HepG2 (cell line): ENCODE results near the gene EP300. TPM values are rescaled to one million over a fixed set of nuclear protein-coding genes. Genes with fewer than 3 reads are reported as not detected.

Source experiments
- ATF7 ChIP-seq, 2 experiments: fragments of 450-650 bp in 1 of 2; sonication (generic) in 1 of 2; formaldehyde crosslinking in 1 of 2; IDR thresholded peaks; 2 replicates each; pipeline versions ENCODE4 v1.4.0 to v1.6.1; 2016 to 2020; ENCODE audit warnings: antibody characterized with exemption in 1 of 2, mild to moderate bottlenecking in 1 of 2, missing genetic modification reagents in 1 of 2
- CENPBD1 ChIP-seq: sonication (generic); formaldehyde crosslinking; IDR thresholded peaks from 2 replicates; pipeline ENCODE4 v1.8.0; 2022; ENCODE audit warnings: missing genetic modification reagents, low read depth, mild to moderate bottlenecking, borderline replicate concordance
- DNMT3B ChIP-seq: conservative IDR thresholded peaks from 2 replicates; pipeline ENCODE4 v1.6.1; 2016; ENCODE audit warnings: missing biosample characterization, control low read depth
- GZF1 ChIP-seq: sonication (generic); formaldehyde crosslinking; IDR thresholded peaks from 2 replicates; pipeline ENCODE4 v1.5.1; 2020; ENCODE audit warnings: mild to moderate bottlenecking, missing genetic modification reagents
- HOXA3 ChIP-seq: sonication (generic); formaldehyde crosslinking; IDR thresholded peaks from 2 replicates; pipeline ENCODE4 v1.5.0; 2020; ENCODE audit warnings: missing genetic modification reagents
- MAFG ChIP-seq: sonication (generic); formaldehyde crosslinking; IDR thresholded peaks from 2 replicates; pipeline ENCODE4 v1.5.1; 2020; ENCODE audit warnings: mild to moderate bottlenecking, missing genetic modification reagents
- MED1 ChIP-seq: sonication (generic); formaldehyde crosslinking; IDR thresholded peaks from 2 replicates; pipeline ENCODE4 v1.4.0; 2020; ENCODE audit warnings: missing genetic modification reagents
- NPAS2 ChIP-seq: sonication (generic); formaldehyde crosslinking; IDR thresholded peaks from 2 replicates; pipeline ENCODE4 v1.8.0; 2022; ENCODE audit warnings: mild to moderate bottlenecking, missing genetic modification reagents, borderline replicate concordance
- RNF219 ChIP-seq: sonication (generic); formaldehyde crosslinking; IDR thresholded peaks from 2 replicates; pipeline ENCODE4 v1.5.0; 2020; ENCODE audit warnings: mild to moderate bottlenecking, missing genetic modification reagents
- SCMH1 ChIP-seq: sonication (generic); formaldehyde crosslinking; IDR thresholded peaks from 2 replicates; pipeline ENCODE4 v1.9.0; 2021; ENCODE audit warnings: missing genetic modification reagents, mild to moderate bottlenecking, borderline replicate concordance
- SRSF4 ChIP-seq: fragments of 200-400 bp; formaldehyde crosslinking; IDR thresholded peaks from one replicate; pipeline ENCODE4 v1.6.1; 2018; ENCODE audit warnings: mild to moderate bottlenecking, low read depth, low read length, moderate library complexity; ENCODE audit not compliant: poor library complexity, severe bottlenecking
- TFDP1 ChIP-seq: IDR thresholded peaks from 2 replicates; pipeline ENCODE4 v1.6.1; 2016; ENCODE audit warnings: missing compliant biosample characterization, missing genetic modification reagents, borderline replicate concordance
- WIZ ChIP-seq: sonication (generic); formaldehyde crosslinking; IDR thresholded peaks from 2 replicates; pipeline ENCODE4 v1.5.1; 2020; ENCODE audit warnings: mild to moderate bottlenecking, missing genetic modification reagents
- ZBED4 ChIP-seq: sonication (generic); formaldehyde crosslinking; IDR thresholded peaks from 2 replicates; pipeline ENCODE4 v1.4.0; 2020; ENCODE audit warnings: missing genetic modification reagents, borderline replicate concordance
- ZBTB25 ChIP-seq: IDR thresholded peaks from 2 replicates; pipeline ENCODE4 v1.6.1; 2018; ENCODE audit warnings: missing genetic modification reagents
- ZFP82 ChIP-seq: sonication (generic); formaldehyde crosslinking; IDR thresholded peaks from 2 replicates; pipeline ENCODE4 v1.5.1; 2020; ENCODE audit warnings: mild to moderate bottlenecking, missing genetic modification reagents, borderline replicate concordance
- ZIK1 ChIP-seq: sonication (generic); formaldehyde crosslinking; IDR thresholded peaks from 2 replicates; pipeline ENCODE4 v1.5.0; 2020; ENCODE audit warnings: mild to moderate bottlenecking, low read depth, missing genetic modification reagents, borderline replicate concordance
- ZNF747 ChIP-seq: sonication (generic); formaldehyde crosslinking; IDR thresholded peaks from 2 replicates; pipeline ENCODE4 v1.8.1; 2023; ENCODE audit warnings: missing genetic modification reagents, mild to moderate bottlenecking, borderline replicate concordance
- ZNF792 ChIP-seq: IDR thresholded peaks from 2 replicates; pipeline ENCODE4 v1.6.1; 2016
- polyA plus RNA-seq, 8 experiments: library from polyadenylated mRNA; depleted of rRNA in 3 of 8; stranded (reverse) in 7 of 8; unstranded in 1 of 8; fragments of >200 nt; fragmentation: Illumina TruSeq in 4 of 8; extraction: Trizol in 4 of 8; gene quantifications; 2 replicates each; pipeline versions ENCODE4 v1.2.1 to v1.2.3, GENCODE V29; 2011 to 2016; ENCODE audit warnings: low read depth in 4 of 8, missing spikeins in 1 of 8, mixed read lengths in 1 of 8; ENCODE audit not compliant: insufficient read depth in 1 of 8
- total RNA-seq, 5 experiments: library from RNA; depleted of rRNA; stranded (reverse); fragments of >200 nt; fragmentation: Illumina TruSeq; extraction: Trizol; gene quantifications; 2 replicates each; pipeline ENCODE4 v1.2.3, GENCODE V29; 2016; ENCODE audit warnings: low read depth in 1 of 5

EP300 gene
- total and polyA plus RNA-seq, 2 of the 13 experiments (the other 11 are each of a cell fraction or from before 2014, with no cell fraction given), result 13.6 to 14.9 TPM

GRCh38 chr22:41048791-41049717 lies 43.3 kb upstream of the EP300 start (continued):
- no peak for TF ChIP-seq ATF7 (IDR thresholded peaks at IDR 0.05)
- TF ChIP-seq ATF7 (CRISPR knock-in tag; IDR thresholded peaks at IDR 0.05), result peak; percentile 27; the same call in 1 of the 2 replicates
- no peak for TF ChIP-seq ZIK1 (CRISPR knock-in tag)
- no peak for TF ChIP-seq HOXA3 (CRISPR knock-in tag)
- TF ChIP-seq ZBED4 (CRISPR knock-in tag), result peak; percentile 66
- TF ChIP-seq ZNF747, result no peak
- no peak for TF ChIP-seq SCMH1
- TF ChIP-seq CENPBD1 (CRISPR knock-in tag), result no peak
- no peak for TF ChIP-seq SRSF4
- no peak for TF ChIP-seq ZFP82
- peak; percentile 11; the same call in 1 of the 2 replicates for TF ChIP-seq MED1 (CRISPR knock-in tag)
- TF ChIP-seq ZNF792 (CRISPR knock-in tag), result no peak
- 0 out of 2 replicates have a peak, but pooled peaks have one; percentile 7 for TF ChIP-seq ZBTB25 (CRISPR knock-in tag)
- TF ChIP-seq NPAS2 (CRISPR knock-in tag), result no peak
- TF ChIP-seq DNMT3B (CRISPR knock-in tag), result no peak
- no peak for TF ChIP-seq MAFG (CRISPR knock-in tag)
- no peak for TF ChIP-seq TFDP1
- no peak for TF ChIP-seq GZF1 (CRISPR knock-in tag)
- TF ChIP-seq WIZ (CRISPR knock-in tag), result 0 out of 2 replicates have a peak, but pooled peaks have one; percentile 17
- no peak for TF ChIP-seq RNF219 (CRISPR knock-in tag)
